Urinary bladder (tissue), 4 donors: ENCODE data around the gene NWD2. TPM values are rescaled to one million over a fixed set of nuclear protein-coding genes. Genes with fewer than 3 reads are reported as not detected.

Source experiments
- DNase-seq: peaks from one replicate; pipeline ENCODE4 v3.0.0-alpha.2; 2015; ENCODE audit errors: extremely low spot score
- H3K27ac ChIP-seq: one replicate; pipeline ENCODE4 v1.5.1; 2013; ENCODE audit warnings: low read depth, mild to moderate bottlenecking, moderate library complexity
- H3K36me3 ChIP-seq: one replicate; pipeline ENCODE4 v1.6.1; 2013; ENCODE audit warnings: mild to moderate bottlenecking, moderate library complexity; ENCODE audit not compliant: insufficient read depth
- H3K4me1 ChIP-seq: one replicate; pipeline ENCODE4 v1.6.1; 2013; ENCODE audit warnings: mild to moderate bottlenecking, moderate library complexity; ENCODE audit not compliant: insufficient read depth
- H3K4me3 ChIP-seq: one replicate; pipeline ENCODE4 v1.5.1; 2013; ENCODE audit warnings: low read depth, low read length
- WGBS: extraction: QIAGEN DNeasy Blood & Tissue Kit; methylation state at CpG from one replicate; pipeline ENCODE4 v1.1.7; 2013; 5-methylcytosine and 5-hydroxymethylcytosine counted together
- polyA plus RNA-seq: library from polyadenylated mRNA; stranded (reverse); fragments of 200-250 nt; gene quantifications from one replicate; pipeline ENCODE4 v1.2.3, GENCODE V29; 2013
- total RNA-seq: library from RNA; depleted of rRNA; stranded (reverse); fragments of >200 nt; gene quantifications from one replicate; pipeline ENCODE4 v1.2.3, GENCODE V29; 2014
- donor health status: healthy with polysubstance abuse.
- donor health status: healthy.

The NWD2 gene
- total and polyA plus RNA-seq, 2 donors = 0.05 to 2.0 TPM

DNA sequence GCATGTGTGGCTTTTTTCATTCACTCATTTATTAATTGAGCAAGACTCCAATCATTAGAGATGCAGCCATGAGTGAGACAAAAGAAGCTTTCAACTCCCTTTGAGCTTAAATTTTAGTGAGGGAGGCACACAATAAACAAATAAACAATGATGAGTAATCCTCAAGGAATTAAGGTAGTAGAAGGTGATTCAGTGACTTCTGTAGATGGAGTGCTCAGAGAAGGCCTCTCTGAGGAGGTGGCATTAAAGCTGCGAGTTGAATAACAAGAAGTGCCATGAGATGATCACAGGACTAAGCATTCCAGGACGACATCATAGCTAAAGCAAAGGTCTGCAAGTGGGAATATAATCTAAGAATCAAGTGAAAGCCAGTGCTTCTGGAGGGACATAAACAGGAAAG is 77.6 kb downstream of the NWD2 start:
- 66% methylated on average over 2 of the region's 2 CpGs for WGBS
- Histone ChIP-seq H3K4me1 (no peaks in the 10 kb centered on the region), H3K27ac (no peak overlapping the region), H3K4me3 (no peak overlapping the region), H3K36me3 (no peaks in the 10 kb centered on the region)
- DNase-seq = no peak

GRCh38 chr4:37324546-37324945 is 80.0 kb downstream of the NWD2 start:
- H3K27ac ChIP-seq = no peak overlapping the region
- DNase-seq = no peak
- H3K4me1 ChIP-seq = no peaks in the 10 kb centered on the region
- 72% methylated on average over 6 of the region's 6 CpGs for WGBS
- no peaks in the 10 kb centered on the region for H3K36me3 ChIP-seq
- no peak overlapping the region for H3K4me3 ChIP-seq

DNA sequence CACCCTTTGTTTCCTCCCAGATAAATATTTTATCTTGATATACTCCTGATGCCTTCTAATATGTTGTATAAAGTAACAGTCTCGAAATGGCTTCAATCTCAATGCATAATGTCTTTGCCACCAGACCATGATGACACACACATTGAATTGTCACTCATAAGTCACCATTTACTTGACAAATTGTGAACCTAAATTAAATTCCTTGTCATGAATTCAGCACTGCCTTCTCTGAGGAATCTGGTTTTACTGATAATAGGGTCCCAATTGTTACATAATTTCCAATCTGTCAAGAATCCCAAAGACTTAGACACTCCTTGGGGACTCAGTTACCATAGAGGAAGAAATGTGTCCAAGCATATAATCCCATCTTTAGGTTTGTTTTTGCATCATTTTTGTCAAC is 82.3 kb downstream of the NWD2 start:
- Histone ChIP-seq H3K27ac (no peak overlapping the region), H3K4me3 (no peak overlapping the region), H3K4me1 (no peaks in the 10 kb centered on the region), H3K36me3 (no peaks in the 10 kb centered on the region)
- DNase-seq = no peak
- 57% methylated on average over 1 of the region's 1 CpG for WGBS

DNA sequence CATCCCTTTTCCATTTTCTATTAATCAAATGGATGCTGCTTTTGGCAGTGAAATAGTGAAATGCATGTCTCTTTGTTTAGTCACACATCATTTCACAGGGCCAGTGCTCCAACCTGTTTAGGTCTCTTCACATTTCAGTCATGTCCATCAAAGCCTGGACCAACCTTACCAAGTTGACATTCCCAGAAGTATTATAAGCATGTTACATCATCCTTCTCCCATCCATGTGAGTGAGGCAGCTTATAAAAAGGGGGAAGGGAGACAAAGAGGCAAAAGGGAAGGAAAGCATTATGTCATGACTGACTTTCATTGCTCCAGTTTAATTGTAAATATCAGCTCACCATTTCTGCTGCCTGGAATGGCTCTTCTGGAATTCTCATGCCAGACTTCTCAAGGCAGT is 94.4 kb downstream of the NWD2 start:
- Histone ChIP-seq H3K4me3 (no peak overlapping the region), H3K36me3 (no peaks in the 10 kb centered on the region), H3K4me1 (no peaks in the 10 kb centered on the region), H3K27ac (no peak overlapping the region)
- no peak for DNase-seq

- DNase-seq = no peak
- WGBS = 63% methylated on average over 2 of the region's 2 CpGs
- Histone ChIP-seq H3K4me3 (no peak overlapping the region), H3K4me1 (no peaks in the 10 kb centered on the region), H3K27ac (no peak overlapping the region), H3K36me3 (no peaks in the 10 kb centered on the region)
Measured at GRCh38 chr4:37358748-37359147, 114.2 kb downstream of the NWD2 start.

GRCh38 chr4:37359261-37359660 is 114.7 kb downstream of the NWD2 start:
- no peaks in the 10 kb centered on the region for H3K36me3 ChIP-seq
- WGBS = 19% methylated on average over 4 of the region's 4 CpGs
- no peaks in the 10 kb centered on the region for H3K4me1 ChIP-seq
- H3K27ac ChIP-seq = no peak overlapping the region
- H3K4me3 ChIP-seq = no peak overlapping the region
- DNase-seq = no peak

DNA sequence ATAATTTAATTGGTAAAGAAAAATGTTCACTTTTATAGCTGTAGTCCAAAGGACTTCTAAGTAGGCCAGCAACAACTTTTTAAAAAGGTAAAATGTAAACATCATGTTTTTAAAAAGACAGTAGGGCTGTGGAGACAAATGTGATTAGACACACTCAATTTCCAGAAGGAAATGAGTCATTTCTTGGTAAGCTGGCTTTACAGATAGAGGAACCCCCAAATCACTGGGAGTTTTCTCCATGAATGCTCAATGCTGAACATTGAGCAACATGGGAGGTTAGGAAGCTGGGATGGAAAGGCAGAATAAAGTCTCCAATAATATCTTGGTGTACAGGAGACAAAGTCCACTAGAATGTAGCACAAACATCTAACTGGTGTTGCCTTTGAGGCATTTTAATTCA is 121.3 kb downstream of the NWD2 start:
- DNase-seq = no peak
- H3K36me3 ChIP-seq = no peaks in the 10 kb centered on the region
- H3K27ac ChIP-seq = no peak overlapping the region
- H3K4me3 ChIP-seq = no peak overlapping the region
- H3K4me1 ChIP-seq = no peaks in the 10 kb centered on the region

- Histone ChIP-seq H3K36me3 (no peaks in the 10 kb centered on the region), H3K4me3 (no peak overlapping the region), H3K4me1 (no peaks in the 10 kb centered on the region), H3K27ac (no peak overlapping the region)
- no peak for DNase-seq
- 79% methylated on average over 3 of the region's 3 CpGs for WGBS
Measured at GRCh38 chr4:37367901-37368300, 123.4 kb downstream of the NWD2 start.

GRCh38 chr4:37370052-37370451 is 125.5 kb downstream of the NWD2 start:
- 94% methylated on average over 2 of the region's 2 CpGs for WGBS
- no peak overlapping the region for H3K4me3 ChIP-seq
- DNase-seq = no peak
- H3K4me1 ChIP-seq = no peaks in the 10 kb centered on the region
- no peak overlapping the region for H3K27ac ChIP-seq
- no peaks in the 10 kb centered on the region for H3K36me3 ChIP-seq

DNA sequence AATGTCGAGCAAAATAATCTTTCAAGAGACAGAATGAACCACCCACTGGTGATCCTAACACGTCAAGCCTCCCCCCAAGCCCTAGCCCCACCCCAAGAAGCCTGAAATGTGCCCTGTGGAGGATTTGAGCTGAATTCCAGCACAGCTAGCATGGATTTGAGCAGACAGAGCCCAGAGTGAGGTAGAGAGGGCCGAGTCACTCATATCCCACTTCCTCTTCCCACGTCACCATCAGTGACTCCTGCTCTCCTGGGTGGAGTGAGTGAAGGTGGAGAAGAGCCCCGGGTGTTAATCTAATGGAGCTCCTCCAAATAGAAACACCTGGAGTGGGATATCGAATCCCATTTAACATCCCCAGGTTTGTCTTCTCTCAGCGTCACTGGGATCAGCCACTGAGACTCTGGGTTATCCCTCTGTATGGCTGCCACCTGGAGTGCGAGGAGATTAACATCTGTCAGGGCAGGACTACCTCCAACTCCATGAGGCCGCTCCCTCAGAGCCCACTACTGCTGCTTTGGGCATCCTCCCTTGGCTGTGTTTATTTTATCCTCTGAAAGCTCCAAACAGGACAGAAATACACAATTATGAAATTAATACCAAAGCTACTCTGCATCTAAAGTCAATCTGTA is 136.6 kb downstream of the NWD2 start:
- Histone ChIP-seq H3K4me3 (no peak overlapping the region), H3K36me3 (no peaks in the 10 kb centered on the region), H3K4me1 (no peaks in the 10 kb centered on the region), H3K27ac (no peak overlapping the region)
- DNase-seq = no peak
- WGBS = 59% methylated on average over 9 of the region's 9 CpGs

DNA sequence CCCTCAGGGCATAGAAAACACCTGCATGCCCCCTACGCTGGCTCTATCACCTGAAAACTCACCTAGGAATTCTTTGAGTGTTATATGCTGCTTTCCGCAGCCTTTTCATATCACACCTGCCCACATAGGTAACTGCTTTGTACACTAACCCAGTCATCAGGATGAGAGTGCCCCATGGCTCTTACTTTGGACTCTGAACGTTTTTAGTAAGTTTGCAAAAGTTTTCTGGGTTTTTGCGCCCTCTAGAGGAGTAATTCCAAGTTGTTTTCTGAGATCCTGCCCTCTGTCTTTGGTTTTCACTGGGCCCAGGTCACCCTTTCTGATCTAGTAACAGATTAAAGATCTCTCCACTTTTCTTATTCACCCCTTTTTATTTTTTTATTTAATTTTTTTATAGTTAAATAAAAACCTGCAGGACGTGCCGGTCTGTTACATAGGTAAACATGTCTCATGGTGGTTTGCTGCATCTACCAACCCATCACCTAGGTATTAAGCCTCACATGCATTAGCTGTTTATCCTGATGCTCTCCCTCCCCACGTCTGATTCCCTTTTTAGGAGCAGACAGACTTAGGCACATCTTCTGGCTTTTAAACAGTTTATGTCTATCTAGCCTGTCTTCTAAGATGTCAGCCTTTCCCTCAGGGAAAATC is 139.2 kb downstream of the NWD2 start:
- H3K36me3 ChIP-seq = no peaks in the 10 kb centered on the region
- DNase-seq = no peak
- H3K4me3 ChIP-seq = no peak overlapping the region
- 40% methylated on average over 7 of the region's 7 CpGs for WGBS
- H3K4me1 ChIP-seq = no peaks in the 10 kb centered on the region
- H3K27ac ChIP-seq = no peak overlapping the region

- Histone ChIP-seq H3K27ac (no peak overlapping the region), H3K4me1 (no peaks in the 10 kb centered on the region)
Measured at GRCh38 chr4:37385424-37385823, 140.9 kb downstream of the NWD2 start.

GRCh38 chr4:37388681-37389365 is 144.3 kb downstream of the NWD2 start:
- 59% methylated on average over 4 of the region's 4 CpGs for WGBS
- Histone ChIP-seq H3K4me3 (no peak overlapping the region), H3K36me3 (no peaks in the 10 kb centered on the region), H3K27ac (no peak overlapping the region), H3K4me1 (no peaks in the 10 kb centered on the region)
- DNase-seq = no peak

More at GRCh38 chr4:37385424-37385823, 140.9 kb downstream of the NWD2 start:
- H3K36me3 ChIP-seq = no peaks in the 10 kb centered on the region
- WGBS = 83% methylated on average over 2 of the region's 2 CpGs
- H3K4me3 ChIP-seq = no peak overlapping the region
- DNase-seq = no peak

GRCh38 chr4:37389366-37389765 is 144.8 kb downstream of the NWD2 start:
- H3K4me1 ChIP-seq = no peaks in the 10 kb centered on the region
- H3K36me3 ChIP-seq = no peaks in the 10 kb centered on the region
- no peak overlapping the region for H3K27ac ChIP-seq
- 69% methylated on average over 7 of the region's 7 CpGs for WGBS
- no peak for DNase-seq
- H3K4me3 ChIP-seq = no peak overlapping the region
